Transverse colon (tissue), 4 donors: ENCODE measurements around the gene ESR1. TPM values are rescaled to one million over a fixed set of nuclear protein-coding genes. Genes with fewer than 3 reads are reported as not detected.

Source experiments
- DNase-seq: peaks from one replicate; pipeline ENCODE4 v3.0.0-alpha.2; 2019
- H3K27ac ChIP-seq, 4 donors: fragments of 200-600 bp; sonication (generic); 2 replicates each; pipeline ENCODE4 v1.5.1; 2016 to 2018; ENCODE audit warnings: inconsistent platforms in 4 of 4
- H3K27me3 ChIP-seq: fragments of 200-600 bp; sonication (generic); 2 replicates; pipeline ENCODE4 v1.5.1; 2017; ENCODE audit warnings: inconsistent platforms
- H3K36me3 ChIP-seq, 4 donors: fragments of 200-600 bp; sonication (generic); 2 replicates each; pipeline ENCODE4 v1.5.1; 2017 to 2019; ENCODE audit warnings: inconsistent platforms in 4 of 4
- H3K4me1 ChIP-seq, 4 donors: fragments of 200-600 bp; sonication (generic); 2 replicates each; pipeline ENCODE4 v1.5.1; 2017 to 2020; ENCODE audit warnings: inconsistent platforms in 4 of 4
- H3K4me3 ChIP-seq, 4 donors: fragments of 200-600 bp; sonication (generic); 1 replicate in 1 of 4; 2 replicates in 3 of 4; pipeline versions ENCODE4 v1.5.1 to v1.6.1; 2017 to 2019; ENCODE audit warnings: inconsistent platforms in 4 of 4
- H3K9me3 ChIP-seq, 2 donors: fragments of 200-600 bp; sonication (generic); 2 replicates each; pipeline ENCODE4 v1.5.1; 2017 to 2019; ENCODE audit warnings: inconsistent platforms in 2 of 2
- CTCF ChIP-seq, 5 experiments: fragments of 200-600 bp in 3 of 5; fragments of 450-650 bp in 2 of 5; sonication (generic) in 3 of 5; IDR thresholded peaks; 1 replicate in 2 of 5; 2 replicates in 3 of 5; pipeline ENCODE4 v1.5.1; 2016 to 2017; ENCODE audit warnings: antibody characterized with exemption in 5 of 5, inconsistent platforms in 3 of 5, mild to moderate bottlenecking in 2 of 5, moderate library complexity in 1 of 5
- EP300 ChIP-seq: sonication (generic); formaldehyde crosslinking; IDR thresholded peaks from one replicate; pipeline ENCODE4 v1.6.1; 2017; ENCODE audit warnings: antibody characterized with exemption, low read depth
- POLR2A ChIP-seq: fragments of 450-650 bp; IDR thresholded peaks from one replicate; pipeline ENCODE4 v1.6.1; 2016; ENCODE audit warnings: antibody characterized with exemption, mild to moderate bottlenecking, moderate library complexity
- POLR2AphosphoS5 ChIP-seq, 3 donors: sonication (generic); formaldehyde crosslinking; IDR thresholded peaks; one replicate each; pipeline ENCODE4 v1.6.1; 2016; ENCODE audit warnings: antibody characterized with exemption in 3 of 3
- WGBS, 2 donors: methylation state at CpG; one replicate each; pipeline ENCODE4 v1.1.5; 2018; ENCODE audit warnings: low coverage in 1 of 2; 5-methylcytosine and 5-hydroxymethylcytosine counted together
- in situ Hi-C, 4 donors: fragments of 200-750 bp; cut with MboI; loops; one replicate each; pipeline versions ENCODE4 v1.15.0 to v1.15.1; 2017; ENCODE audit warnings: low sequenced_read_pairs in 3 of 4, low pct_ligation_motif_present in 1 of 4, low pct_unique_long_range_greater_than_20kb in 1 of 4
- intact Hi-C: fragments of 100-400 bp; cut with DNase I; formaldehyde crosslinking; loops from one replicate; pipeline ENCODE4 v1.15.1; 2023; ENCODE audit warnings: low total_unique reads
- total RNA-seq, 4 donors: library from RNA; depleted of rRNA; stranded (reverse); fragments of >200 nt; gene quantifications; one replicate each; pipeline ENCODE4 v1.1.0, GENCODE V29; 2016

Gene ESR1
- total RNA-seq, 4 donors from 2014 or later, result 0.37 to 0.48 (median 0.41) TPM; not detected in 1

- DNase-seq, result no peak
- no peaks in the 10 kb centered on the region for H3K36me3 ChIP-seq
- no peak for TF ChIP-seq POLR2AphosphoS5 (IDR thresholded peaks at IDR 0.05)
- TF ChIP-seq EP300, result no peak
- TF ChIP-seq POLR2A, result no peak
- TF ChIP-seq CTCF (IDR thresholded peaks at IDR 0.05), result no peak
- intact Hi-C loops (no loop called here), in situ Hi-C loops (no loop called here)
- no peaks in the 10 kb centered on the region for H3K4me1 ChIP-seq
- 83 to 89% methylated on average over 3 to 4 of the region's 4 CpGs for WGBS, 2 donors
- H3K27me3 ChIP-seq, result no peaks in the 10 kb centered on the region
- H3K27ac ChIP-seq, result no peak overlapping the region
- no peaks in the 10 kb centered on the region for H3K9me3 ChIP-seq
- H3K4me3 ChIP-seq, result no peak overlapping the region
These were observed 107.0 kb downstream of the ESR1 start for GRCh38 chr6:151914484-151914883.

GRCh38 chr6:151916075-151916474, 108.6 kb downstream of the ESR1 start:
- H3K4me1 ChIP-seq, result no peaks in the 10 kb centered on the region
- 80 to 89% methylated on average over 3 of the region's 3 CpGs for WGBS, 2 donors
- H3K27ac ChIP-seq, result no peak overlapping the region
- no peak overlapping the region for H3K4me3 ChIP-seq
- no peak for TF ChIP-seq POLR2A
- TF ChIP-seq CTCF (IDR thresholded peaks at IDR 0.05), result no peak
- no peak for TF ChIP-seq POLR2AphosphoS5 (IDR thresholded peaks at IDR 0.05)
- no peak for TF ChIP-seq EP300
- no peaks in the 10 kb centered on the region for H3K9me3 ChIP-seq
- in situ Hi-C loops (no loop called here), intact Hi-C loops (no loop called here)
- no peak for DNase-seq
- no peaks in the 10 kb centered on the region for H3K36me3 ChIP-seq
- H3K27me3 ChIP-seq, result no peaks in the 10 kb centered on the region

- in situ Hi-C loops (no loop called here), intact Hi-C loops (no loop called here)
- 77 to 84% methylated on average over 3 of the region's 3 CpGs for WGBS, 2 donors
- DNase-seq, result no peak
- no peaks in the 10 kb centered on the region for H3K27me3 ChIP-seq
- H3K4me3 ChIP-seq, result no peak overlapping the region
- H3K36me3 ChIP-seq, result no peaks in the 10 kb centered on the region
- TF ChIP-seq EP300, result no peak
- no peak for TF ChIP-seq POLR2AphosphoS5 (IDR thresholded peaks at IDR 0.05)
- no peak for TF ChIP-seq CTCF (IDR thresholded peaks at IDR 0.05)
- TF ChIP-seq POLR2A, result no peak
- H3K27ac ChIP-seq, result no peak overlapping the region
- H3K9me3 ChIP-seq, result no peaks in the 10 kb centered on the region
- H3K4me1 ChIP-seq, result no peaks in the 10 kb centered on the region
These were observed 109.2 kb downstream of the ESR1 start for GRCh38 chr6:151916680-151917164.

GRCh38 chr6:151917531-151918329, 110.2 kb downstream of the ESR1 start:
- WGBS, 2 donors, result 74 to 78% methylated on average over 6 of the region's 6 CpGs
- Histone ChIP-seq H3K4me1 (no peaks in the 10 kb centered on the region), H3K36me3 (no peaks in the 10 kb centered on the region), H3K4me3 (no peak overlapping the region), H3K27ac (no peak overlapping the region), H3K27me3 (no peaks in the 10 kb centered on the region), H3K9me3 (peaks cover 0 to 1% of the 10 kb centered on the region in 2 donors)
- in situ Hi-C loops, result no loop called here
- no peak for DNase-seq
- intact Hi-C loops, result no loop called here
- TF ChIP-seq POLR2AphosphoS5 (IDR thresholded peaks at IDR 0.05), result no peak
- no peak for TF ChIP-seq POLR2A
- TF ChIP-seq EP300, result no peak
- no peak for TF ChIP-seq CTCF (IDR thresholded peaks at IDR 0.05)
